Left ventricle myocardium inferior (tissue), 1 donor: ENCODE measurements around the gene TENM3. TPM values are rescaled to one million over a fixed set of nuclear protein-coding genes. Genes with fewer than 3 reads are reported as not detected.
"Not testable (repeated sequence)": the region's sequence is repeated elsewhere in the genome, so short reads cannot be mapped to it uniquely, and the experiment has no call there.

Experiments
- DNase-seq: peaks from one replicate; pipeline ENCODE4 v3.0.0-alpha.2; 2020
- H3K27ac ChIP-seq: fragments of 200-600 bp; replicated peaks from 2 replicates; pipeline ENCODE4 v1.8.0; 2021
- H3K27me3 ChIP-seq: fragments of 200-600 bp; 2 replicates; pipeline ENCODE4 v1.8.0; 2021; ENCODE audit warnings: low read depth
- H3K36me3 ChIP-seq: fragments of 200-600 bp; 2 replicates; pipeline ENCODE4 v1.8.0; 2021
- H3K4me1 ChIP-seq: fragments of 200-600 bp; 2 replicates; pipeline ENCODE4 v1.8.0; 2021
- H3K4me3 ChIP-seq: fragments of 200-600 bp; 2 replicates; pipeline ENCODE4 v1.8.0; 2021; ENCODE audit warnings: mild to moderate bottlenecking, moderate library complexity
- H3K9me3 ChIP-seq: fragments of 200-600 bp; replicated peaks from 2 replicates; pipeline ENCODE4 v1.8.0; 2021
- intact Hi-C: fragments of 100-400 bp; cut with micrococcal nuclease; formaldehyde crosslinking; loops from one replicate; pipeline ENCODE4 v1.11.0; 2022
- total RNA-seq: library from RNA; stranded (reverse); fragmentation: NEBNext Ultra II Directional; extraction: Animal tissue kit (Norgen Biotek cat#: 25700); gene quantifications from one replicate; pipeline ENCODE4 v1.2.1, GENCODE V29; 2021
- TF ChIP-seq, protein P1 (sequence below): fragments of 200-600 bp; IDR thresholded peaks from 2 replicates; pipeline ENCODE4 v1.8.0; 2021; ENCODE audit warnings: antibody characterized with exemption, mild to moderate bottlenecking, borderline replicate concordance
- donor health status: DM: no; HTN: yes; CAD: no; lungs with severe emphysema.

TENM3 gene
- total RNA-seq, 1 donor from 2014 or later, result 1.5 TPM

DNA sequence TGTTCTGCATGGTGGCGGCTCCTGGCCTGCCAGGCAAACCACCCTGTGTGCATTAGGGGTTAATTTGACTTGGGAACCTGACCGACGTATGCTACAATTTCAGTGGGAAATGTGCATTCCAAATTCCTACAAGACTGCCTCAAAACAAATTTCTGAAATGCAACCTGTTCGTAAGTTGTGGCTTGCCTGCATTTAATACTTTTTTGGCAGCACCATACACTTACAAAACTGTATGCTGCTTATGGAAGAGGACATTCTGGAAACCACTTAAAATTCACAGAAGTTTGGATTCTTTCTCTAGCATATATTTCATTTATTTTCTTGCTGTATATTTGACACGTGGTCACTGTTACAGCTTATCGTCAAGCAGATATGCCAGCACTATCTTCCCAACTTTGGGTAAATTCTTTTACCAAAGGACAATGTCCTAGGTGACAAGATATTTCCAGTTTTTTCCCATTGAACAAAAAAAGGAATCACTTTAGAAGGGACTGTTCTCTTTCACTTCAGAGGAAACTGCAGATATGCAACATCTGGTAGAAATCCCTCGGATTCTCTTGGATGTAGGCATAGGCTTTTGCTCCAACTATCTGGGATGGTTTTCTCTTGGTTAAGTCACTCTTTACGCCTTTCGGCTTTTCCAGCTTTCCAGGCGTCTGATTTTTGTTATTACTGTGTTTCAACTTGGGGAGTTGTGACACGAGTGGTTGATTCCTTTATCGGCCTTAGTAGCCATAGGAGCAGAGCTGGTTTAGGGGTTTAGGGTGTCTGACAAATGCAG, 9.7 kb upstream of the TENM3 start:
- H3K27ac ChIP-seq, result no peak overlapping the region
- TF ChIP-seq, protein P1, sequence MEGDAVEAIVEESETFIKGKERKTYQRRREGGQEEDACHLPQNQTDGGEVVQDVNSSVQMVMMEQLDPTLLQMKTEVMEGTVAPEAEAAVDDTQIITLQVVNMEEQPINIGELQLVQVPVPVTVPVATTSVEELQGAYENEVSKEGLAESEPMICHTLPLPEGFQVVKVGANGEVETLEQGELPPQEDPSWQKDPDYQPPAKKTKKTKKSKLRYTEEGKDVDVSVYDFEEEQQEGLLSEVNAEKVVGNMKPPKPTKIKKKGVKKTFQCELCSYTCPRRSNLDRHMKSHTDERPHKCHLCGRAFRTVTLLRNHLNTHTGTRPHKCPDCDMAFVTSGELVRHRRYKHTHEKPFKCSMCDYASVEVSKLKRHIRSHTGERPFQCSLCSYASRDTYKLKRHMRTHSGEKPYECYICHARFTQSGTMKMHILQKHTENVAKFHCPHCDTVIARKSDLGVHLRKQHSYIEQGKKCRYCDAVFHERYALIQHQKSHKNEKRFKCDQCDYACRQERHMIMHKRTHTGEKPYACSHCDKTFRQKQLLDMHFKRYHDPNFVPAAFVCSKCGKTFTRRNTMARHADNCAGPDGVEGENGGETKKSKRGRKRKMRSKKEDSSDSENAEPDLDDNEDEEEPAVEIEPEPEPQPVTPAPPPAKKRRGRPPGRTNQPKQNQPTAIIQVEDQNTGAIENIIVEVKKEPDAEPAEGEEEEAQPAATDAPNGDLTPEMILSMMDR, result no peak
- peaks cover 46% of the 10 kb centered on the region for H3K27me3 ChIP-seq
- no peaks in the 10 kb centered on the region for H3K36me3 ChIP-seq
- no peaks in the 10 kb centered on the region for H3K4me1 ChIP-seq
- intact Hi-C loops, result no loop called here
- DNase-seq, result no peak
- no peak overlapping the region for H3K4me3 ChIP-seq
- H3K9me3 ChIP-seq, result no peaks in the 10 kb centered on the region

DNA sequence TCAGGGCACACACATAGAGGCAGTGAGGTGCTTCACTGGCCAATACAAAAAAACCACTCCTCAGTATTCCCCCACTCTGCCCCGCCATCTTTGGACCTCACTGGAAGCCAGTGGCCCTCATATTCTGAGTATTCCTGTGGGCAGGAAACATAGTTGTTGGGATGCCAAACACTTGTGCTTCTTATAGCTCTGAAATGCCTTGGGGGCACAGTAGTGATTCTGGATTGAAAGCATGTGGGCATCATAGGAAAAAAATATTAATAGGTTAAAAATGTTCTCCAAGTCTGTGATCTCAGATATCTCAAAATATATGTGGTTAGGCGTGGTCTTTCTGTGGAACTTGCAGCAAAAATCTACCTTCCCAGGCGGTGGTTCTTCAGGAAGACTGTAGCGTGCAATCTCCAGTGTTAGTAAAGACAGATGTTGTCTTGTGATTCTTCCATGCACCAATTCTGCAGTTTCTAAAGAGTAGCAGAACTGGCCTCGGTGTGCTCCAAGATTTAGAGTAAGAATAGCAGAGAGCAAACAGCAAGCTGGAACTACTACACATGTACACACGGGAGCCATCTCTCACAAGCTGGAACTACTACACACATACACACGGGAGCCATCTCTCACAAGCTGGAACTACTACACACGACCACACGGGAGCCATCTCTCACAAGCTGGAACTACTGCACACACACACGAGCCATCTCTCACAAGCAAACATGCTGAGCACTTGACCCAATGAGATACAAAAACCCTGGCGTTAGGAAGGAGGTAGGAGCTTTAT, 8.0 kb upstream of the TENM3 start:
- Histone ChIP-seq H3K4me1 (no peaks in the 10 kb centered on the region), H3K4me3 (no peak overlapping the region), H3K27ac (no peak overlapping the region), H3K27me3 (peaks cover 40% of the 10 kb centered on the region), H3K36me3 (no peaks in the 10 kb centered on the region), H3K9me3 (no peaks in the 10 kb centered on the region)
- TF ChIP-seq, protein P1, result no peak
- no peak for DNase-seq
- intact Hi-C loops, result no loop called here

DNA sequence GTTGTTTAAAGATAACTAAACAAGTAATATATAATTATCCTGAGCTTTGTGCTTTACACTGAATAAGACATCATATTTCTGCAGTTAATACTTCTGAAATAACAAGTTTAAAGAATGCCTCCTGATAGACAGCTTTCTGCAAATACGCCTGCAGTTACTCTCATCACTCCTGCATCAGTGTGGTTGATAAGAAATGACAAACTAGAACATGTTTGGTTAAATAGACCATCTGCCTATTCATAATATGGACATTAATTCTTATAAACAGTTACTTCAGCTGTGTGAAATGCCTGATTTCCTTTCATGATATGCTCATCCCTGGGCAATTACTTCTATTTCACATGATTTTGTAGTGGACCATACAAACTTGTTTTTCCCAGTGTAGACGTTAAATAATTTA, 7.0 kb upstream of the TENM3 start:
- Histone ChIP-seq H3K4me3 (no peak overlapping the region), H3K9me3 (no peaks in the 10 kb centered on the region), H3K36me3 (no peaks in the 10 kb centered on the region), H3K4me1 (no peaks in the 10 kb centered on the region), H3K27me3 (peaks cover 36% of the 10 kb centered on the region), H3K27ac (no peak overlapping the region)
- intact Hi-C loops, result no loop called here
- no peak for DNase-seq
- TF ChIP-seq, protein P1, result no peak

DNA sequence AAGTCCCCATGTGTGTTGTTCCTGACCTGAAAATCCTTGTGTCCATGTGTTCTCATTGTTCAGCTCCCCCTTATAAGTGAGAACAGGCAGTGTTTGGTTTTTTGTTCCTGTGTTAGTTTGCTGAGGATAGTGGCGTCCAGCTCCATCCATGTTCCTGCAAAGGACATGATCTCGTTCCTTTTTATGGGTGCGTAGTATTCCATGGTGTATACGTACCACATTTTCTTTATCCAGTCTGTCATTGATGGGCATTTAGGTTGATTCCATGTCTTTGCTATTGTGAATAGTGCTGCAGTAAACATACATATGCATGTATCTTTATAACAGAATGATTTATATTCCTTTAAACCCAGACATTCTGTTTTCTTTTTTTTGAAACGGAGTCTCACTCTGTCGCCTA, 6.2 kb upstream of the TENM3 start:
- not testable (repeated sequence) for H3K27ac ChIP-seq, H3K9me3 ChIP-seq

DNA sequence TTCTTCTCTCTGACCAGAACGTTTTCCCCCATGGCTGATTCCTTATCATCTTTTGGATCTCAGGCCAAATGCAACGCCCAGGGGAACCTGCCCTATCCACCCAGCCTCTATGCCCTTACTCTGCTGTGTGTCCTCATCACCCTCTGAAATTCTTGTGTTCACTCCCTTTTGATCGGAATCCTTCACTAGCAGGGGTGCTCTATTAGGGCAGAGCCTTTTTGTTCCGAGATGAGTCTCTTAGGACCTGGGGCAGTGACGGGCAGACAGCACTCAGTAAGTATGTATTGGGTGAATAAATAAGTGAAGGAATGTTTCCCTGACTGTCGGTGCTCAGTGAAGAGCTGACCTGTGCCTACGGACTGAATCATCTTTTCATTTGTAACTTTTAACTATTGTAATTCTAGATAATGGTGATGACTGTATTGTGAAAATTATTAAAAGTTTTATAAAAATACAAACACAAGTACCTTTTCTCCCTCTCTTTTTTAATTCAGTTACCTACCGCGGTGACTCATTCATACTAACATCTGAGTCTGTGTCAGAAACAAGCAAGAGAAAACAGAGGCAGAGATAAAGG, 4.8 kb upstream of the TENM3 start:
- peaks cover 41% of the 10 kb centered on the region for H3K27me3 ChIP-seq
- TF ChIP-seq, protein P1, result no peak
- DNase-seq, result no peak
- no peaks in the 10 kb centered on the region for H3K9me3 ChIP-seq
- intact Hi-C loops, result no loop called here
- no peak overlapping the region for H3K4me3 ChIP-seq
- no peak overlapping the region for H3K27ac ChIP-seq
- H3K36me3 ChIP-seq, result no peaks in the 10 kb centered on the region
- H3K4me1 ChIP-seq, result no peaks in the 10 kb centered on the region

More for the DNA sequence above, 6.2 kb upstream of the TENM3 start:
- H3K4me1 ChIP-seq, H3K4me3 ChIP-seq, H3K36me3 ChIP-seq, intact Hi-C loops, DNase-seq: not testable (repeated sequence)
- peaks cover 32% of the 10 kb centered on the region for H3K27me3 ChIP-seq
